ENCODE results near the gene STRIP1. TPM values are rescaled to one million over a fixed set of nuclear protein-coding genes. Genes with fewer than 3 reads are reported as not detected.
A peak's percentile ranks its signal among the peaks of the same experiment; 100 is the strongest.

STRIP1 gene
- total RNA-seq, 2 donors from 2014 or later: 14.6 to 19.1 TPM

GRCh38 chr1:110034040-110034450 lies 379 bp upstream of the STRIP1 start:
- TF ChIP-seq CTCF (IDR thresholded peaks at IDR 0.05): no peak
- Histone ChIP-seq H3K36me3 (peaks cover 13% of the 10 kb centered on the region), H3K4me3 (peak overlapping the region; percentile 92 to 98), H3K9me3 (no peaks in the 10 kb centered on the region), H3K4me1 (peaks cover 0 to 22% of the 10 kb centered on the region in 2 donors), H3K27me3 (no peaks in the 10 kb centered on the region), H3K27ac (peak overlapping the region; percentile 92 to 94)
- DNase-seq (ENCODE audit: low spot score): no peak

- H3K27ac ChIP-seq: peak overlapping the region; percentile 92 to 94
Measured at GRCh38 chr1:110035236-110035752, 870 bp downstream of the STRIP1 start.

GRCh38 chr1:110038271-110038670 lies 3.8 kb downstream of the STRIP1 start:
- no peak for TF ChIP-seq CTCF (IDR thresholded peaks at IDR 0.05)
- H3K4me1 ChIP-seq: peaks cover 0 to 22% of the 10 kb centered on the region in 2 donors
- peaks cover 55% of the 10 kb centered on the region for H3K36me3 ChIP-seq
- H3K4me3 ChIP-seq: no peak overlapping the region
- DNase-seq (ENCODE audit: low spot score): no peak
- no peak overlapping the region for H3K27ac ChIP-seq
- H3K27me3 ChIP-seq: no peaks in the 10 kb centered on the region
- no peaks in the 10 kb centered on the region for H3K9me3 ChIP-seq

More at GRCh38 chr1:110035236-110035752, 870 bp downstream of the STRIP1 start:
- Histone ChIP-seq H3K36me3 (peaks cover 25% of the 10 kb centered on the region), H3K4me3 (peak overlapping the region; percentile 92 to 98), H3K9me3 (no peaks in the 10 kb centered on the region), H3K4me1 (peaks cover 0 to 22% of the 10 kb centered on the region in 2 donors), H3K27me3 (no peaks in the 10 kb centered on the region)
- DNase-seq (ENCODE audit: low spot score): no peak
- TF ChIP-seq CTCF (IDR thresholded peaks at IDR 0.05): no peak

- Histone ChIP-seq H3K9me3 (no peaks in the 10 kb centered on the region), H3K36me3 (peaks cover 69% of the 10 kb centered on the region), H3K4me1 (peaks cover 0 to 22% of the 10 kb centered on the region in 2 donors), H3K27me3 (no peaks in the 10 kb centered on the region), H3K27ac (no peak overlapping the region), H3K4me3 (no peak overlapping the region)
- no peak for TF ChIP-seq CTCF (IDR thresholded peaks at IDR 0.05)
- DNase-seq (ENCODE audit: low spot score): no peak
Measured at GRCh38 chr1:110039641-110040040, 5.2 kb downstream of the STRIP1 start.

GRCh38 chr1:110040548-110040947 lies 6.1 kb downstream of the STRIP1 start:
- no peaks in the 10 kb centered on the region for H3K9me3 ChIP-seq
- no peak for DNase-seq (ENCODE audit: low spot score)
- H3K4me3 ChIP-seq: no peak overlapping the region
- no peak overlapping the region for H3K27ac ChIP-seq
- no peak for TF ChIP-seq CTCF (IDR thresholded peaks at IDR 0.05)
- H3K27me3 ChIP-seq: no peaks in the 10 kb centered on the region
- H3K36me3 ChIP-seq: peaks cover 78% of the 10 kb centered on the region
- H3K4me1 ChIP-seq: peaks cover 0 to 18% of the 10 kb centered on the region in 2 donors

- Histone ChIP-seq H3K9me3 (no peaks in the 10 kb centered on the region), H3K4me1 (no peaks in the 10 kb centered on the region), H3K36me3 (peaks cover 100% of the 10 kb centered on the region), H3K27me3 (no peaks in the 10 kb centered on the region), H3K27ac (no peak overlapping the region), H3K4me3 (no peak overlapping the region)
- no peak for TF ChIP-seq CTCF (IDR thresholded peaks at IDR 0.05)
- no peak for DNase-seq (ENCODE audit: low spot score)
Measured at GRCh38 chr1:110043016-110043415, 8.6 kb downstream of the STRIP1 start.
